Kasumi-1 (cell line): ENCODE results near the gene CNTN5.

ENCODE experiments used
- DNase-seq, 2 experiments: peaks; one replicate each; lab custom pipeline; 2025; lab: John Stamatoyannopoulos, UW

The CNTN5 gene

GRCh38 chr11:99509863-99510262, 489.1 kb downstream of the CNTN5 start:
- DNase-seq, result no peak

- DNase-seq, result no peak
These were observed 492.6 kb downstream of the CNTN5 start for GRCh38 chr11:99513368-99513767.

- DNase-seq, result no peak
These were observed 498.3 kb downstream of the CNTN5 start for GRCh38 chr11:99519095-99519494.

- DNase-seq, result no peak
These were observed 501.9 kb downstream of the CNTN5 start for GRCh38 chr11:99522467-99523173.

- DNase-seq, result no peak
These were observed 510.7 kb downstream of the CNTN5 start for GRCh38 chr11:99531468-99531867.

- DNase-seq, result no peak
These were observed 514.1 kb downstream of the CNTN5 start for GRCh38 chr11:99534812-99535211.

- DNase-seq, result no peak
These were observed 514.7 kb downstream of the CNTN5 start for GRCh38 chr11:99535406-99535805.

- no peak for DNase-seq
These were observed 515.1 kb downstream of the CNTN5 start for GRCh38 chr11:99535819-99536218.

GRCh38 chr11:99537681-99538080, 516.9 kb downstream of the CNTN5 start:
- DNase-seq, result no peak

GRCh38 chr11:99545616-99546015, 524.9 kb downstream of the CNTN5 start:
- no peak for DNase-seq

GRCh38 chr11:99548264-99548663, 527.5 kb downstream of the CNTN5 start:
- no peak for DNase-seq

- DNase-seq, result no peak
These were observed 533.6 kb downstream of the CNTN5 start for GRCh38 chr11:99554232-99554903.

- DNase-seq, result no peak
These were observed 534.7 kb downstream of the CNTN5 start for GRCh38 chr11:99555486-99555885.

- DNase-seq, result no peak
These were observed 544.6 kb downstream of the CNTN5 start for GRCh38 chr11:99565333-99565732.

- DNase-seq, result no peak
These were observed 546.7 kb downstream of the CNTN5 start for GRCh38 chr11:99567334-99567956.

GRCh38 chr11:99568808-99569207, 548.1 kb downstream of the CNTN5 start:
- no peak for DNase-seq

- no peak for DNase-seq
These were observed 550.3 kb downstream of the CNTN5 start for GRCh38 chr11:99571094-99571493.

GRCh38 chr11:99584830-99585229, 564.1 kb downstream of the CNTN5 start:
- DNase-seq, result no peak

GRCh38 chr11:99585606-99586005, 564.9 kb downstream of the CNTN5 start:
- DNase-seq, result no peak

GRCh38 chr11:99589771-99590170, 569.0 kb downstream of the CNTN5 start:
- no peak for DNase-seq

- DNase-seq, result no peak
These were observed 571.5 kb downstream of the CNTN5 start for GRCh38 chr11:99592266-99592665.

GRCh38 chr11:99593197-99593596, 572.4 kb downstream of the CNTN5 start:
- DNase-seq, result no peak

- DNase-seq, result no peak
These were observed 580.4 kb downstream of the CNTN5 start for GRCh38 chr11:99601179-99601578.
